Measurements from ENCODE around the gene CPT1B. TPM values are rescaled to one million over a fixed set of nuclear protein-coding genes. Genes with fewer than 3 reads are reported as not detected.

CPT1B gene
- total RNA-seq, 1 experiment from 2014 or later: 13.1 TPM

- H3K9me2 ChIP-seq (replicated peaks; ENCODE audit: low read length): no peaks in the 10 kb centered on the region
- no peak for TF ChIP-seq EZH2 (IDR thresholded peaks at IDR 0.05; ENCODE audit: low read length, unreplicated experiment)
- TF ChIP-seq EZH2phosphoT487 (IDR thresholded peaks at IDR 0.05; ENCODE audit: borderline replicate concordance, low read length): no peak
- no peak for TF ChIP-seq CTCF (conservative IDR thresholded peaks at IDR 0.05; ENCODE audit: low read depth, low read length)
- no peak overlapping the region for H3K4me3 ChIP-seq (ENCODE audit: low read length)
- no peak overlapping the region for H3K9ac ChIP-seq (ENCODE audit: low read length)
- no peaks in the 10 kb centered on the region for H3K36me3 ChIP-seq (ENCODE audit: low read depth, low read length)
- ATAC-seq (no peak), DNase-seq (no peak)
- ChIA-PET POLR2A (ENCODE audit: unreplicated experiment) (no interaction called here), CTCF (no interaction called here)
- intact Hi-C loops (cut with micrococcal nuclease): no loop called here
- H4K20me1 ChIP-seq (ENCODE audit: low read length): no peaks in the 10 kb centered on the region
- BruUV-seq (replicated peaks): no TSS peak
- no peaks in the 10 kb centered on the region for H3K4me1 ChIP-seq (ENCODE audit: insufficient read depth, low read length)
- no peaks in the 10 kb centered on the region for H3K27me3 ChIP-seq (ENCODE audit: low read length)
- H3K9me3 ChIP-seq (ENCODE audit: low read length): no peaks in the 10 kb centered on the region
- H2AFZ ChIP-seq (ENCODE audit: low read length): no peak overlapping the region
- H3K79me2 ChIP-seq (ENCODE audit: low read length): no peaks in the 10 kb centered on the region
- H3F3A ChIP-seq (ENCODE audit: low read length, unreplicated experiment): no peaks in the 10 kb centered on the region
- no peak overlapping the region for H3K27ac ChIP-seq (ENCODE audit: low read length)
- H3K4me2 ChIP-seq (ENCODE audit: low read length): no peak overlapping the region
These were observed 33.3 kb upstream of the CPT1B start for GRCh38 chr22:50611341-50612060.

- intact Hi-C loops (cut with micrococcal nuclease): no loop called here
- no peak for ATAC-seq
- CTCF ChIA-PET: no interaction called here
- Histone ChIP-seq H3F3A (ENCODE audit: low read length, unreplicated experiment) (no peaks in the 10 kb centered on the region), H3K9me3 (ENCODE audit: low read length) (no peaks in the 10 kb centered on the region), H3K4me1 (ENCODE audit: insufficient read depth, low read length) (no peaks in the 10 kb centered on the region), H3K9me2 (replicated peaks; ENCODE audit: low read length) (no peaks in the 10 kb centered on the region), H3K9ac (ENCODE audit: low read length) (no peak overlapping the region), H3K27ac (ENCODE audit: low read length) (no peak overlapping the region), H3K27me3 (ENCODE audit: low read length) (no peaks in the 10 kb centered on the region), H3K4me2 (ENCODE audit: low read length) (no peak overlapping the region), H4K20me1 (ENCODE audit: low read length) (no peaks in the 10 kb centered on the region), H2AFZ (ENCODE audit: low read length) (no peak overlapping the region), H3K36me3 (ENCODE audit: low read depth, low read length) (no peaks in the 10 kb centered on the region), H3K4me3 (ENCODE audit: low read length) (no peak overlapping the region), H3K79me2 (ENCODE audit: low read length) (no peaks in the 10 kb centered on the region)
- TF ChIP-seq CTCF (conservative IDR thresholded peaks at IDR 0.05; ENCODE audit: low read depth, low read length) (no peak), EZH2 (IDR thresholded peaks at IDR 0.05; ENCODE audit: low read length, unreplicated experiment) (no peak), EZH2phosphoT487 (IDR thresholded peaks at IDR 0.05; ENCODE audit: borderline replicate concordance, low read length) (no peak)
- POLR2A ChIA-PET (ENCODE audit: unreplicated experiment): no interaction called here
- DNase-seq: no peak
- no TSS peak for BruUV-seq (replicated peaks)
These were observed 32.4 kb upstream of the CPT1B start for GRCh38 chr22:50610581-50610980.

GRCh38 chr22:50610041-50610451, 31.8 kb upstream of the CPT1B start:
- H3K9ac ChIP-seq (ENCODE audit: low read length): no peak overlapping the region
- H3K27me3 ChIP-seq (ENCODE audit: low read length): no peaks in the 10 kb centered on the region
- H3K27ac ChIP-seq (ENCODE audit: low read length): no peak overlapping the region
- TF ChIP-seq EZH2phosphoT487 (IDR thresholded peaks at IDR 0.05; ENCODE audit: borderline replicate concordance, low read length) (no peak), CTCF (conservative IDR thresholded peaks at IDR 0.05; ENCODE audit: low read depth, low read length) (no peak), EZH2 (IDR thresholded peaks at IDR 0.05; ENCODE audit: low read length, unreplicated experiment) (no peak)
- ChIA-PET POLR2A (ENCODE audit: unreplicated experiment) (no interaction called here), CTCF (no interaction called here)
- H3K4me1 ChIP-seq (ENCODE audit: insufficient read depth, low read length): no peaks in the 10 kb centered on the region
- no peak overlapping the region for H3K4me3 ChIP-seq (ENCODE audit: low read length)
- no peak overlapping the region for H2AFZ ChIP-seq (ENCODE audit: low read length)
- no peak for DNase-seq
- no peaks in the 10 kb centered on the region for H4K20me1 ChIP-seq (ENCODE audit: low read length)
- H3K4me2 ChIP-seq (ENCODE audit: low read length): no peak overlapping the region
- no peaks in the 10 kb centered on the region for H3K9me3 ChIP-seq (ENCODE audit: low read length)
- H3K36me3 ChIP-seq (ENCODE audit: low read depth, low read length): no peaks in the 10 kb centered on the region
- no peak for ATAC-seq
- H3K79me2 ChIP-seq (ENCODE audit: low read length): no peaks in the 10 kb centered on the region
- no TSS peak for BruUV-seq (replicated peaks)
- intact Hi-C loops (cut with micrococcal nuclease): no loop called here
- H3K9me2 ChIP-seq (replicated peaks; ENCODE audit: low read length): no peaks in the 10 kb centered on the region
- no peaks in the 10 kb centered on the region for H3F3A ChIP-seq (ENCODE audit: low read length, unreplicated experiment)

All from PC-3 (cell line).